Left renal cortex interstitium (tissue), 4 donors: Measurements from ENCODE around the gene DNAH12. TPM values are rescaled to one million over a fixed set of nuclear protein-coding genes. Genes with fewer than 3 reads are reported as not detected.
A peak's percentile ranks its signal among the peaks of the same experiment; 100 is the strongest.
"Not testable (repeated sequence)": the region's sequence is repeated elsewhere in the genome, so short reads cannot be mapped to it uniquely, and the experiment has no call there.

Experiments used
- DNase-seq, 4 donors: peaks; one replicate each; pipeline ENCODE4 v3.0.0-alpha.2; 2013; ENCODE audit warnings: low read depth in 4 of 4, low spot score in 2 of 4, missing footprints in 1 of 4
- polyA plus RNA-seq, 4 donors: library from polyadenylated mRNA; unstranded; fragments of 120-200 nt; gene quantifications; one replicate each; pipeline ENCODE4 v1.2.1, GENCODE V29; 2013; ENCODE audit not compliant: insufficient read length in 4 of 4

The DNAH12 gene
- polyA plus RNA-seq, 4 donors = 0.89 to 2.3 (median 1.4) TPM

- DNase-seq = no peak
Observed at GRCh38 chr3:57423335-57423734, 120.8 kb downstream of the DNAH12 start.

GRCh38 chr3:57421336-57421735 is 122.8 kb downstream of the DNAH12 start:
- no peak for DNase-seq

DNA sequence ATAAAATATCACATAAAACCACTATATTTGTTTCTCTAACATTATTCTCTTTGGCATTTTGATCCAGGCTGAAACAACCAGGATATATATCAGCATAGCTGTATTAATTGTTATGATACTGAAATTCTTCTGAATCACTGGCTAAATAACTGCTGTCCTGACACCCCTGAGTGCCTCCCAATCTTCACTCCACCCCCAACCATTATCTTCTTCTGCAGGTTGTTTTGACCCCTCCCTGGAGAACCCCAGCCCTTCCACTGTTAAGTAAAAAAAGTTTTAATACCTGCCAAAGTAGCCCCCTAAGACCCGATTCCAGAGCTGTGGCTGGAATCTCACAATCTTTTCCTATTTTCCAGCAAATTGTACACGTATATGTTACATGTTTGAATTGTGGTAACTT is 124.1 kb downstream of the DNAH12 start:
- DNase-seq = no peak

- DNase-seq = no peak
Observed at GRCh38 chr3:57411715-57412114, 132.4 kb downstream of the DNAH12 start.

- no peak for DNase-seq
Observed at GRCh38 chr3:57409471-57409870, 134.7 kb downstream of the DNAH12 start.

DNA sequence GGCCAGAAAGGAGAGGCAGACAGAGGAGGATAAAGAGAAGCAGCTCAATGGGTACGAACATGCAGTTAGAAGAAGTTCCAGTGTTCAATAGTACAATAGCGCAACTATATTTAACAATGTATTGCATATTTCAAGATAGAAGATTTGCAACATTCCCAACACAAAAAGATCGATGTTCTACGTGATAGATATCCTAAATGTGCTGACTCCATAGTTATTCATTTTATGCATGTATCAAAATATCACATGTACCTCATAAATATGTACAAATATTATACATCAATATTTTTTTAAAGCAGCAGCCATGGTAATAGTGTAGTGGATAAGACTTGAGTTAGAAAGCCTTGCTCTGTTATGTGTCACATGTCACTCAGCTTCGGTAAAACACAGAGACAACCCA is 141.5 kb downstream of the DNAH12 start:
- DNase-seq = no peak

- no peak for DNase-seq
Observed at GRCh38 chr3:57397175-57398026, 146.7 kb downstream of the DNAH12 start.

GRCh38 chr3:57393977-57394376 is 150.2 kb downstream of the DNAH12 start:
- no peak for DNase-seq

DNA sequence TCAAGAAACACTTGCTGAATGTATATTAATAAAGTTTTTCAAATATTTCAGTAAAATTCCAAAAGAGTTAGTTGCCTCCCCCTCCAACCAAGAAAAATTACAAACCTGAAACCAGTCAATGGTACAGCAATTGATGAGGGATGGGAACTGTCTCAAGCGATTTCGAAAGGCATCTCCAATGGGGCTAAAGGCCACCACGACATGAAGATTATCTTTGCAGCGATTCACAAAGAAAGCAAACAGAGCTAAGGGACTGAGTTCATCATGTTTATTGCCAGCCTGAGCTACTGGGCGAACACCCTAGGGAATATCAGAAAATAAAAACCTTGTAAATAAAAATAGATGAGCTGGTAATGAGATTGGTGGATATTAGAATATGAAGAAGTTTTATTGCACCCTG is 152.4 kb downstream of the DNAH12 start:
- DNase-seq = no peak

GRCh38 chr3:57389271-57389670 is 154.9 kb downstream of the DNAH12 start:
- DNase-seq = no peak

DNA sequence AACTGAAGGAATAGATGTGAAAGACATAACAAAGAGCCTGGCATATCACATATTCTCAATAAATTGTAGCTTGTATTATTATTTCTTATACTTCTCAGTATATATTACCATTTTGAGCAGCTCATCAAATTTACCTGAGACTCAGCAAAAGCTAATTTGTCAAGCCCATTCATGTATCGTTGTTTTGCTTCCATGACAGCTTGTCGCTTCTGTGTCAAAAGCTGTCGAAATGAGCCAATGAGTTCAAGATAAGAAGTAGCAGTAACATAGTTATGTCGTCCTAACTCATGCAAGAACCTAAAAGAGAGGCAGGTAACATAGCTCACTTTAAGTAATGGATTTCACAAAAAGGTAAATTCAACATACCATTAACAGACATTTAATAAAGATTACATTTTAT is 157.8 kb downstream of the DNAH12 start:
- DNase-seq = no peak

GRCh38 chr3:57385498-57385897 is 158.6 kb downstream of the DNAH12 start:
- DNase-seq = no peak

- no peak for DNase-seq
Observed at GRCh38 chr3:57383838-57384237, 160.3 kb downstream of the DNAH12 start.

DNA sequence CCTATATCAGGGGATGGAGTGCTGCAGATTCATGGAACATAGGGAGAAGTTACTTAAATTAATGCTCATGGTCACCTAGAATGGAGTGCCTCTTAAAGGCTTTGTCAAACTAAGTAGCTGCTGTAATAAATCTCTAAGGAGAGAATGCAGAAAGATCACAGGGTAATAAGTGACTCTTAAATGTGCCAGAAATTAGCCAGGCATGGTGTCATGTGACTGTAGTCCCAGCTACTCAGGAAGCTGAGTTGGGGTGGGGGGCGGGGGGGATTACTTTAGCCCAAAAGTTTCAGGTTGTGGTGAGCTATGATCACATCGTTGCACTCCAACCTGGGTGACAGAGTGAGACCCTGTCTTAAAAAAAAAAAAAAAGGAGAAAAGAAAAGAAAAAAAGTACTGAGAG is 160.7 kb downstream of the DNAH12 start:
- DNase-seq = peak in 1 of 4 donors; percentile 12

- DNase-seq = no peak
Observed at GRCh38 chr3:57382933-57383332, 161.2 kb downstream of the DNAH12 start.

- DNase-seq = no peak
Observed at GRCh38 chr3:57370341-57370740, 173.8 kb downstream of the DNAH12 start.

GRCh38 chr3:57365089-57365488 is 179.1 kb downstream of the DNAH12 start:
- DNase-seq = not testable (repeated sequence)

DNA sequence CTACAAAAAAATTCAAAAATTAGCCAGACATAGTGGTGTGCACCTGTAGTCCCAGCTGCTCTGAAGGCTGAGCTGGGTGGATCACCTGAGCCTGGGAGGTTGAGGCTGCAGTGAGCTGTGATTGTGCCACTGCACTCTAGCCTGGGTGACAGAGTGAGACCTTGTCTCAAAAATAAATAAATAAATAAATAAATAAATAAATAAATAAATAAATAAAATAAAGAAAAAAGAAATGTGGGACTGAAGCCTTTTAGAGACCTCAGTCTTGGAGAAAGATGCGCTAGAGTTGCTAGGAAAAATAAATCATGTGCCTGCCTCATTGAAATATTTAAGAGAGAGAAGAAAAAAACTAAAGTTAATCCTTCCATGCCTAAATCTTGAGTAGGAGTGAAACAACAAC is 187.9 kb downstream of the DNAH12 start:
- DNase-seq = not testable (repeated sequence)

GRCh38 chr3:57354768-57355167 is 189.4 kb downstream of the DNAH12 start:
- no peak for DNase-seq

DNA sequence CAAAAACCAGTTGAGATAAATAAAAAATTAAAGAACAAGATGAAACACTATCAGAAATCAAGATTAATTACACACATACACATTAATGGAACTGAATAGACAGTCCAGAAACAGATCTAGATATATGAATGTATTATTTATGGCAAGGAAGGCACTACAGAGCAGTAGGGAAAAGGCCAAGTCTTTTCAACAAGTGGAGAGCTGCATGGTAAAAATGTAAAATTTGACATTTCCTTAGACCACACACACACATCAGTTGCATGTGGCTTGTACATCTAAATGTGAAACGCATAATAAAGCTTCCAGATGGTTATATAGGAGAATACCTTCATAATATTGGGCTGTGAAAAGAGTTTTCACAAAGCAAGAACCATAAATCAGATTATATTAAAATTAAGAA is 193.9 kb downstream of the DNAH12 start:
- no peak for DNase-seq

DNA sequence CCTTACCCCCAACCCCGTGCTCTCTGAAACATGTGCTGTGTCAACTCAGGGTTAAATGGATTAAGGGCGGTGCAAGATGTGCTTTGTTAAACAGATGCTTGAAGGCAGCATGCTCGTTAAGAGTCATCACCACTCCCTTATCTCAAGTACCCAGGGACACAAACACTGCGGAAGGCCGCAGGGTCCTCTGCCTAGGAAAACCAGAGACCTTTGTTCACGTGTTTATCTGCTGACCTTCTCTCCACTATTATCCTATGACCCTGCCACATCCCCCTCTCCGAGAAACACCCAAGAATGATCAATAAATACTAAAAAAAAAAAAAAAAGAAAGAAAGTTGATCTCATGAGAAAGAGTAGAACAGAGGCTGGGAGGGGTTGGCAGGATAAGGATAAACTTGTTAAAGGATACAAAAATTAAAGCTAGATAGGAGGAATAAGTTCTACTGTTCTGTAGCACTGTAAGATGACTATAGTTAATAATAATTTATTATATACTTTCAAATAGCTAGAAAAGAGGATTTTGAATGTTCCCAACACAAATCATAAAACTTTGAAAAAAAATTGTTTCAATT is 205.0 kb downstream of the DNAH12 start:
- not testable (repeated sequence) for DNase-seq
